ENCODE results near the gene DDX28.

GRCh38 chr16:67979955-67980678 lies 42.9 kb downstream of the DDX28 start, which contains the start of gene DPEP3:
- TF ChIP-seq PHB2 (IDR thresholded peaks at IDR 0.05; ENCODE audit: low read depth) (no peak), CLOCK (CRISPR knock-in tag; IDR thresholded peaks at IDR 0.05; ENCODE audit: borderline replicate concordance) (no peak), ZBTB8A (IDR thresholded peaks at IDR 0.05; ENCODE audit: partially characterized antibody) (no peak), EZH2 (IDR thresholded peaks at IDR 0.05; ENCODE audit: borderline replicate concordance, low read depth, low read length) (no peak), CHD2 (IDR thresholded peaks at IDR 0.05; ENCODE audit: low read depth, low read length) (no peak), RNF2 (IDR thresholded peaks at IDR 0.05) (no peak), NFIC (IDR thresholded peaks at IDR 0.05) (no peak), ZKSCAN1 (IDR thresholded peaks at IDR 0.05; ENCODE audit: low read depth, low read length) (no peak), NR2C2 (CRISPR knock-in tag; IDR thresholded peaks at IDR 0.05) (no peak), NR2C2 (tag; IDR thresholded peaks at IDR 0.05) (no peak)

Measured in K562 (cell line).